HepG2 (cell line): ENCODE data around the gene DAO. TPM values are rescaled to one million over a fixed set of nuclear protein-coding genes. Genes with fewer than 3 reads are reported as not detected.
A peak's percentile ranks its signal among the peaks of the same experiment; 100 is the strongest.

Experiments
- ATF3 ChIP-seq: sonication (generic); formaldehyde crosslinking; IDR thresholded peaks from 2 replicates; pipeline ENCODE4 v1.4.0; 2020; ENCODE audit warnings: missing genetic modification reagents
- BCLAF1 ChIP-seq: fragments of 450-650 bp; IDR thresholded peaks from 2 replicates; pipeline ENCODE4 v1.6.1; 2017; ENCODE audit warnings: mild to moderate bottlenecking
- CBX5 ChIP-seq: sonication (generic); formaldehyde crosslinking; IDR thresholded peaks from 2 replicates; pipeline ENCODE4 v1.4.0; 2020; ENCODE audit warnings: missing genetic modification reagents, borderline replicate concordance
- ELF3 ChIP-seq: IDR thresholded peaks from 2 replicates; pipeline ENCODE4 v1.6.1; 2016; ENCODE audit warnings: missing genetic modification reagents, missing compliant biosample characterization
- ETV5 ChIP-seq: IDR thresholded peaks from 2 replicates; pipeline ENCODE4 v1.6.1; 2018; ENCODE audit warnings: missing biosample characterization, missing genetic modification reagents, inconsistent platforms, borderline replicate concordance
- IKZF1 ChIP-seq: fragments of 450-650 bp; IDR thresholded peaks from 2 replicates; pipeline ENCODE4 v1.7.1; 2016
- IRF9 ChIP-seq: sonication (generic); formaldehyde crosslinking; IDR thresholded peaks from 2 replicates; pipeline ENCODE4 v1.8.0; 2022; ENCODE audit warnings: missing genetic modification reagents, mild to moderate bottlenecking, borderline replicate concordance
- MAX ChIP-seq: IDR thresholded peaks from 2 replicates; pipeline ENCODE4 v1.6.1; 2012; ENCODE audit warnings: inconsistent platforms
- NR2C2 ChIP-seq: sonication (generic); formaldehyde crosslinking; IDR thresholded peaks from 2 replicates; pipeline ENCODE4 v1.4.0; 2020; ENCODE audit warnings: missing genetic modification reagents, mild to moderate bottlenecking, moderate library complexity, borderline replicate concordance
- POLR2G ChIP-seq: fragments of 200-400 bp; formaldehyde crosslinking; IDR thresholded peaks from 2 replicates; pipeline ENCODE4 v1.6.1; 2018; ENCODE audit warnings: mild to moderate bottlenecking, low read depth, low read length, moderate library complexity
- REL ChIP-seq: sonication (generic); formaldehyde crosslinking; conservative IDR thresholded peaks from 2 replicates; pipeline ENCODE4 v1.8.0; 2022; ENCODE audit warnings: mild to moderate bottlenecking, missing genetic modification reagents, moderate library complexity
- SAP130 ChIP-seq: IDR thresholded peaks from 2 replicates; pipeline ENCODE4 v1.6.1; 2016; ENCODE audit warnings: low read depth
- SOX5 ChIP-seq: IDR thresholded peaks from 2 replicates; pipeline ENCODE4 v1.6.1; 2016; ENCODE audit warnings: borderline replicate concordance
- THAP9 ChIP-seq: sonication (generic); formaldehyde crosslinking; IDR thresholded peaks from 2 replicates; pipeline ENCODE4; 2020; ENCODE audit warnings: missing genetic modification reagents, mild to moderate bottlenecking, borderline replicate concordance
- ZNF768 ChIP-seq: sonication (generic); formaldehyde crosslinking; IDR thresholded peaks from 2 replicates; pipeline ENCODE4 v1.4.0; 2020; ENCODE audit warnings: missing genetic modification reagents
- polyA plus RNA-seq, 8 experiments: library from polyadenylated mRNA; depleted of rRNA in 3 of 8; stranded (reverse) in 7 of 8; unstranded in 1 of 8; fragments of >200 nt; fragmentation: Illumina TruSeq in 4 of 8; extraction: Trizol in 4 of 8; gene quantifications; 2 replicates each; pipeline versions ENCODE4 v1.2.1 to v1.2.3, GENCODE V29; 2011 to 2016; ENCODE audit warnings: low read depth in 4 of 8, missing spikeins in 1 of 8, mixed read lengths in 1 of 8; ENCODE audit not compliant: insufficient read depth in 1 of 8
- total RNA-seq, 5 experiments: library from RNA; depleted of rRNA; stranded (reverse); fragments of >200 nt; fragmentation: Illumina TruSeq; extraction: Trizol; gene quantifications; 2 replicates each; pipeline ENCODE4 v1.2.3, GENCODE V29; 2016; ENCODE audit warnings: low read depth in 1 of 5

DAO gene
- total and polyA plus RNA-seq, 2 of the 13 experiments (the other 11 are each of a cell fraction or from before 2014, with no cell fraction given): 0.34 to 0.82 TPM

- TF ChIP-seq THAP9 (CRISPR knock-in tag) (no peak), REL (CRISPR knock-in tag) (no peak), BCLAF1 (no peak), ELF3 (CRISPR knock-in tag) (peak; percentile 56; the same call in 1 of the 2 replicates), IRF9 (no peak), POLR2G (0 out of 2 replicates have a peak, but pooled peaks have one; percentile 29), IKZF1 (no peak), SOX5 (CRISPR knock-in tag) (peak; percentile 75; the same call in 1 of the 2 replicates), ATF3 (CRISPR knock-in tag) (peak; percentile 71; the same call in 1 of the 2 replicates), ETV5 (CRISPR knock-in tag) (peak; percentile 93), ZNF768 (peak; percentile 18; the same call in 1 of the 2 replicates), NR2C2 (no peak), SAP130 (CRISPR knock-in tag) (peak; percentile 50), CBX5 (CRISPR knock-in tag) (peak; percentile 80; the same call in 1 of the 2 replicates), MAX (peak; percentile 66)
Measured at GRCh38 chr12:108838194-108839017, 41.5 kb upstream of the DAO start (continued).
